Parathyroid adenoma (tissue), 2 donors: ENCODE data around the gene GRIN2A.

Source experiments
- H2AFZ ChIP-seq: fragments of 300-600 bp; sonication (generic); one replicate; pipeline ENCODE4 v1.7.0; 2017; ENCODE audit warnings: antibody characterized with exemption, mild to moderate bottlenecking
- H3K27ac ChIP-seq: fragments of 300-600 bp; sonication (generic); one replicate; pipeline ENCODE4 v1.7.0; 2017
- H3K27me3 ChIP-seq: fragments of 300-600 bp; sonication (generic); one replicate; pipeline ENCODE4 v1.7.0; 2017; ENCODE audit warnings: low read length; ENCODE audit not compliant: control insufficient read depth, insufficient read depth
- H3K36me3 ChIP-seq: fragments of 300-600 bp; sonication (generic); one replicate; pipeline ENCODE4 v1.7.0; 2017; ENCODE audit warnings: low read length; ENCODE audit not compliant: control insufficient read depth, insufficient read depth
- H3K4me1 ChIP-seq: fragments of 300-600 bp; sonication (generic); one replicate; pipeline ENCODE4 v1.7.0; 2017; ENCODE audit warnings: control low read depth
- H3K4me2 ChIP-seq: fragments of 300-600 bp; sonication (generic); one replicate; pipeline ENCODE4 v1.7.0; 2017; ENCODE audit warnings: low read length
- H3K4me3 ChIP-seq: fragments of 300-600 bp; sonication (generic); one replicate; pipeline ENCODE4 v1.7.0; 2017; ENCODE audit warnings: low read depth, low read length
- H3K79me2 ChIP-seq: fragments of 300-600 bp; sonication (generic); one replicate; pipeline ENCODE4 v1.7.0; 2017; ENCODE audit warnings: control low read depth
- H3K9ac ChIP-seq: fragments of 300-600 bp; sonication (generic); one replicate; pipeline ENCODE4 v1.7.0; 2017; ENCODE audit warnings: mild to moderate bottlenecking
- H3K9me3 ChIP-seq: fragments of 300-600 bp; sonication (generic); one replicate; pipeline ENCODE4 v1.7.0; 2017; ENCODE audit warnings: low read length; ENCODE audit not compliant: control insufficient read depth
- TF ChIP-seq, protein P1 (sequence below): fragments of 300-600 bp; sonication (generic); IDR thresholded peaks from one replicate; pipeline ENCODE4 v1.7.0; 2017; ENCODE audit warnings: antibody characterized with exemption, mild to moderate bottlenecking
- donor health status: primary hyperparathyroidism.

Gene GRIN2A

DNA sequence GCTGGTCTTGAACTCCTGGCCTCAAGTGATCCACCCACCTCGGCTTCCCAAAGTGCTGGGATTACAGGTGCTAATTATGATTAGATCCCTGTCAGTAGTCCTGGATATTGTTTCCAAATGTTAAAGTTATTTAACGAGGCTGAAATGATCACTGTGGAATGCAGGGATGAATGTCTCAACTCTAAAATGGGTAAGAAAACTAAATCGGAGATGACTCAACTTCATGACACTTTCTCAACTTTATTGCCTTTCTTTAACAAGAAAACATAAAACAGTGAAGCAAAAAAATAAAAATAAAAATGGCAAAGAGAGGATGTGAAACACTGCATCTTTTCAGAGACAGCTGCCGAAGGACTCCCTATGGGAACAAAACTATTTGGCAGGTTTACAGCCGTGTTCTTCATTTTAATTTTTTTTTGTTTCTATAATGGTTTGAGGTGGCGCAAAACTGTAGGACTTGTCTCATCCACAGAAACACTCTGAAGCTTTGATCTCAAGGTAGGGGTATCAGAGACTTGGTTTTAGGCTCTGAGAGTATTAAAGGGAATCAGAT is 382.0 kb downstream of the GRIN2A start:
- Histone ChIP-seq H2AFZ (no peak overlapping the region), H3K4me1 (no peaks in the 10 kb centered on the region), H3K79me2 (no peaks in the 10 kb centered on the region), H3K27me3 (no peaks in the 10 kb centered on the region), H3K9ac (no peak overlapping the region), H3K4me3 (no peak overlapping the region), H3K9me3 (no peaks in the 10 kb centered on the region), H3K36me3 (no peaks in the 10 kb centered on the region), H3K4me2 (no peak overlapping the region), H3K27ac (no peak overlapping the region)
- TF ChIP-seq, protein P1, sequence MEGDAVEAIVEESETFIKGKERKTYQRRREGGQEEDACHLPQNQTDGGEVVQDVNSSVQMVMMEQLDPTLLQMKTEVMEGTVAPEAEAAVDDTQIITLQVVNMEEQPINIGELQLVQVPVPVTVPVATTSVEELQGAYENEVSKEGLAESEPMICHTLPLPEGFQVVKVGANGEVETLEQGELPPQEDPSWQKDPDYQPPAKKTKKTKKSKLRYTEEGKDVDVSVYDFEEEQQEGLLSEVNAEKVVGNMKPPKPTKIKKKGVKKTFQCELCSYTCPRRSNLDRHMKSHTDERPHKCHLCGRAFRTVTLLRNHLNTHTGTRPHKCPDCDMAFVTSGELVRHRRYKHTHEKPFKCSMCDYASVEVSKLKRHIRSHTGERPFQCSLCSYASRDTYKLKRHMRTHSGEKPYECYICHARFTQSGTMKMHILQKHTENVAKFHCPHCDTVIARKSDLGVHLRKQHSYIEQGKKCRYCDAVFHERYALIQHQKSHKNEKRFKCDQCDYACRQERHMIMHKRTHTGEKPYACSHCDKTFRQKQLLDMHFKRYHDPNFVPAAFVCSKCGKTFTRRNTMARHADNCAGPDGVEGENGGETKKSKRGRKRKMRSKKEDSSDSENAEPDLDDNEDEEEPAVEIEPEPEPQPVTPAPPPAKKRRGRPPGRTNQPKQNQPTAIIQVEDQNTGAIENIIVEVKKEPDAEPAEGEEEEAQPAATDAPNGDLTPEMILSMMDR = no peak

DNA sequence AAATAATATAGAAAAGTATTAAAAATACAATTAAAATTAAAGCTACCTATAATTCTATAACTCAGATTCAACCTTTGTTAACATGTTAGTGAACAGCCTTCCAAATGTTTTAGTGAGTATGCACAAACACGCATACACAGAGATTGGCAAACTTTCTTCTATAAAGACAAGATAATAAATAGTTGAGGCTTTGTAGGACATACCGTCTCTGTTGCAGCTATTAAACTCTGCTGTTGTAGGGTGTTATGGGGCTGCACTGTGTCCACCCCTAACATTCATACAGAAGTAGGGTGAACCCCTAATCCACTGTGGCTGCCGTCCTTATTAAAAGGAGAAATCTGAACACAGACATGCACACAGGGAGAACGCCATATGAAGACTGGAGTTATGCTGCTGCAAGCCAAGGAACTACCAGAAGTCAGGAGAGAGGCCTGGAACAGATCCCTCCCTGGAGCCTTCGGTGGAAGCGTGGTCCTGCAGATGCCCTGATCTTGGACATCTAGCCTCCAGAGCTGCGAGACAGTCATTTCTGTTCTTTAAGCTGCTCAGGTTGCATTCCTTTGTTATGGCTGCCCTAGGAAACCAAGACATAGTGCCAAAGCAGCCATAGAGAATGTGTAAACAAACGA is 383.2 kb downstream of the GRIN2A start:
- Histone ChIP-seq H3K79me2 (no peaks in the 10 kb centered on the region), H3K4me3 (no peak overlapping the region), H3K27me3 (no peaks in the 10 kb centered on the region), H2AFZ (no peak overlapping the region), H3K27ac (no peak overlapping the region), H3K4me2 (no peak overlapping the region), H3K36me3 (no peaks in the 10 kb centered on the region), H3K4me1 (no peaks in the 10 kb centered on the region), H3K9ac (no peak overlapping the region), H3K9me3 (no peaks in the 10 kb centered on the region)
- TF ChIP-seq, protein P1 = no peak

DNA sequence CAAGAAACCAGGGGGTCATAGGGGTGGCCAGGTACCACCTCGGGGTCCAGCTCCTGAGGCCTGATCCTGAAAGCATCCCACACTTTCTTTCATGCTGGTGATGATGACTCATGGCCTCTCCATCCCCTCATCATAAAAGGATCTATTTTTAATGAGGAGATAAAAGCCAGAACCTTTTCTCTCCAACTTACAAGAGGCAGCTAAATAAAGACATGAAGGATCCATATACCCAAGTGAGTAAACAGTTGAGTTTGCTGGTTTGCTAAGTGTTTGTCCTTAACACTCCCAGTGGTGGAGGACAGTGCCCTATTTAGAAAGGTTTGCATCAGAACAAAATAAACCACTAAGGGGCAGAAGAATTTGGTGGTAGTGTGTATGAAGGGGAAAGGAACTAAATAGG is 383.8 kb downstream of the GRIN2A start:
- Histone ChIP-seq H3K4me1 (no peaks in the 10 kb centered on the region), H3K27ac (no peak overlapping the region)

DNA sequence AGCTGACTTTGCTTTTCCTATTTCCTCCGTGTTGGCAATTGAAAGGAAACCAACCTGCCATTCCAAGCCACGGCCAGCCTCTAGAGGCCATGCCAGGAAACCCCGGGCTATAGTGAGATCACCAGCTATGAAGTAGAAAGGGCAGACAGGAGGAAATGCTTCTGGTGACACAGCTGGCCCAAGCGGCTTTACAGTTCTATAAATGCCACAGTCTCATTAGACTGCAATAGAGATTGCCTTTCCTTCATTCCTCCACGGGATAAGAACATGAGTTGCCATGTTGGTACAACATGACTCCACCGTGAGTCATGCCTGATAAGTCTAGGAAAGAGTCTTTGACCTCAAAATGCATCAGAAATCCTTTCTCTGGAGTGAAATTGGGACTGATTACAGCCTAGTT is 384.9 kb downstream of the GRIN2A start:
- Histone ChIP-seq H3K4me2 (no peak overlapping the region), H3K27ac (no peak overlapping the region), H3K27me3 (no peaks in the 10 kb centered on the region), H3K9me3 (no peaks in the 10 kb centered on the region), H2AFZ (no peak overlapping the region), H3K9ac (no peak overlapping the region), H3K4me1 (no peaks in the 10 kb centered on the region), H3K79me2 (no peaks in the 10 kb centered on the region), H3K4me3 (no peak overlapping the region), H3K36me3 (no peaks in the 10 kb centered on the region)
- TF ChIP-seq, protein P1 = no peak

More for the DNA sequence above, 383.8 kb downstream of the GRIN2A start:
- no peak overlapping the region for H2AFZ ChIP-seq
- no peaks in the 10 kb centered on the region for H3K36me3 ChIP-seq
- H3K79me2 ChIP-seq = no peaks in the 10 kb centered on the region
- H3K4me3 ChIP-seq = no peak overlapping the region
- H3K9ac ChIP-seq = no peak overlapping the region
- no peaks in the 10 kb centered on the region for H3K27me3 ChIP-seq
- TF ChIP-seq, protein P1 = no peak
- no peak overlapping the region for H3K4me2 ChIP-seq
- no peaks in the 10 kb centered on the region for H3K9me3 ChIP-seq

DNA sequence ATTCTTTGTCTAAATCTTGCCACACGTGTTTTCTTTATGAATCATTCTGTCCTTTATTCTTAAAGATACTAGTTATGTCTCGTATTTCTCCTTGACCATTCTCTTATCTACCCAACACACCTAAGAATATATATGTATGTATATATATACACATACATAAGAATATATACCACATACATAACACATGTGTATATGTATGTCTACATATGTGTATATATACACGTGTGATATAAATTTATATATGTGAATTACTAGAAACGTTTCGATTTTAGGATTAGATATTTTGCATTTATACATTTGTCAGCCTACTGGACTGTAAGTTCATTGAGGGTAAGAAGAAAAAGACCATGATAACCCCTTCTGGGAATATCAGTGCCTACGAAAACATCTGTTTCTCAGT is 388.6 kb downstream of the GRIN2A start:
- Histone ChIP-seq H3K9ac (no peak overlapping the region), H3K27me3 (no peaks in the 10 kb centered on the region), H2AFZ (no peak overlapping the region), H3K4me3 (no peak overlapping the region), H3K27ac (no peak overlapping the region), H3K79me2 (no peaks in the 10 kb centered on the region), H3K4me2 (no peak overlapping the region), H3K4me1 (no peaks in the 10 kb centered on the region), H3K36me3 (no peaks in the 10 kb centered on the region), H3K9me3 (no peaks in the 10 kb centered on the region)
- TF ChIP-seq, protein P1 = no peak
